Osteoblast (primary cell): ENCODE results near the gene ATP5PO. TPM values are rescaled to one million over a fixed set of nuclear protein-coding genes. Genes with fewer than 3 reads are reported as not detected.

Experiments
- DNase-seq: peaks from one replicate; pipeline ENCODE4 v3.0.0; 2011; ENCODE audit warnings: low spot score, mixed read lengths; ENCODE audit not compliant: insufficient read length; ENCODE audit errors: missing footprints
- H2AFZ ChIP-seq: 2 replicates; pipeline ENCODE4 v1.6.0; 2011; ENCODE audit warnings: mild to moderate bottlenecking, low read length
- H3K27ac ChIP-seq: 2 replicates; pipeline ENCODE4 v1.5.1; 2011; ENCODE audit warnings: mild to moderate bottlenecking, low read depth, low read length, moderate library complexity
- H3K27me3 ChIP-seq: 2 replicates; pipeline ENCODE4 v1.6.0; 2012; ENCODE audit warnings: mild to moderate bottlenecking, control low read depth, inconsistent platforms, low read length, moderate library complexity; ENCODE audit not compliant: insufficient read depth
- H3K36me3 ChIP-seq: 2 replicates; pipeline ENCODE4 v1.5.1; 2011; ENCODE audit warnings: mild to moderate bottlenecking, low read length, control low read depth, moderate library complexity; ENCODE audit not compliant: insufficient read depth
- H3K4me1 ChIP-seq: 2 replicates; pipeline ENCODE4 v1.5.1; 2011; ENCODE audit warnings: mild to moderate bottlenecking, low read length, control low read depth, moderate library complexity; ENCODE audit not compliant: insufficient read depth
- H3K4me2 ChIP-seq: 2 replicates; pipeline ENCODE4 v1.6.0; 2011; ENCODE audit warnings: mild to moderate bottlenecking, low read length; ENCODE audit not compliant: insufficient read depth
- H3K4me3 ChIP-seq: fragments of 200-600 bp; sonication (generic); 3 replicates; pipeline ENCODE4 v1.5.1; 2012; ENCODE audit warnings: mild to moderate bottlenecking, low read length, inconsistent platforms; ENCODE audit not compliant: insufficient read depth
- H3K79me2 ChIP-seq: 2 replicates; pipeline ENCODE4 v1.6.0; 2012; ENCODE audit warnings: mild to moderate bottlenecking, low read length, control low read depth, inconsistent platforms; ENCODE audit not compliant: insufficient read depth
- H3K9me3 ChIP-seq: 2 replicates; pipeline ENCODE4 v1.5.1; 2011; ENCODE audit warnings: low read depth, low read length, control low read depth
- H4K20me1 ChIP-seq: 2 replicates; pipeline ENCODE4 v1.6.0; 2012; ENCODE audit warnings: mild to moderate bottlenecking, low read length, control low read depth; ENCODE audit not compliant: insufficient read depth
- CTCF ChIP-seq: IDR thresholded peaks from 2 replicates; pipeline ENCODE4 v1.5.1; 2011; ENCODE audit warnings: mild to moderate bottlenecking, low read depth, low read length, moderate library complexity; ENCODE audit errors: extremely low read depth
- total RNA-seq: library from RNA; depleted of rRNA; stranded (reverse); fragments of >200 nt; gene quantifications from 2 replicates; pipeline ENCODE4 v1.2.3, GENCODE V29; 2012

ATP5PO gene
- total RNA-seq, 1 donor: 115 TPM

- Histone ChIP-seq H3K27ac (no peak overlapping the region), H3K4me2 (no peak overlapping the region), H3K4me1 (peaks cover 5% of the 10 kb centered on the region)
Observed at GRCh38 chr21:33897739-33898138, 17.9 kb downstream of the ATP5PO start.

GRCh38 chr21:33897098-33897497 is 18.5 kb downstream of the ATP5PO start:
- Histone ChIP-seq H3K27ac (no peak overlapping the region), H3K4me3 (no peak overlapping the region), H3K79me2 (no peaks in the 10 kb centered on the region), H3K4me2 (no peak overlapping the region), H2AFZ (no peak overlapping the region), H3K4me1 (peaks cover 5% of the 10 kb centered on the region), H3K36me3 (no peaks in the 10 kb centered on the region), H3K27me3 (no peaks in the 10 kb centered on the region), H4K20me1 (no peaks in the 10 kb centered on the region), H3K9me3 (no peaks in the 10 kb centered on the region)
- no peak for TF ChIP-seq CTCF
- DNase-seq: peak; percentile 78

More at GRCh38 chr21:33897739-33898138, 17.9 kb downstream of the ATP5PO start:
- H3K9me3 ChIP-seq: no peaks in the 10 kb centered on the region
- no peaks in the 10 kb centered on the region for H4K20me1 ChIP-seq
- no peaks in the 10 kb centered on the region for H3K79me2 ChIP-seq
- H3K4me3 ChIP-seq: no peak overlapping the region
- H2AFZ ChIP-seq: no peak overlapping the region
- TF ChIP-seq CTCF: no peak
- DNase-seq: no peak
- no peaks in the 10 kb centered on the region for H3K27me3 ChIP-seq
- peaks cover 2% of the 10 kb centered on the region for H3K36me3 ChIP-seq

- H3K79me2 ChIP-seq: no peaks in the 10 kb centered on the region
- no peak for TF ChIP-seq CTCF
- H3K27me3 ChIP-seq: no peaks in the 10 kb centered on the region
- H4K20me1 ChIP-seq: no peaks in the 10 kb centered on the region
- H3K4me2 ChIP-seq: no peak overlapping the region
- H3K36me3 ChIP-seq: no peaks in the 10 kb centered on the region
- H3K27ac ChIP-seq: no peak overlapping the region
- peaks cover 5% of the 10 kb centered on the region for H3K4me1 ChIP-seq
- H2AFZ ChIP-seq: no peak overlapping the region
- H3K4me3 ChIP-seq: no peak overlapping the region
- DNase-seq: no peak
- no peaks in the 10 kb centered on the region for H3K9me3 ChIP-seq
Observed at GRCh38 chr21:33896691-33897090, 18.9 kb downstream of the ATP5PO start.

- Histone ChIP-seq H3K4me3 (no peak overlapping the region), H3K27ac (no peak overlapping the region), H4K20me1 (no peaks in the 10 kb centered on the region), H3K36me3 (no peaks in the 10 kb centered on the region), H3K4me1 (peaks cover 5% of the 10 kb centered on the region), H3K4me2 (peak overlapping the region; percentile 90), H2AFZ (no peak overlapping the region), H3K9me3 (no peaks in the 10 kb centered on the region), H3K79me2 (no peaks in the 10 kb centered on the region), H3K27me3 (no peaks in the 10 kb centered on the region)
- TF ChIP-seq CTCF: no peak
- DNase-seq: no peak
Observed at GRCh38 chr21:33895356-33895755, 20.2 kb downstream of the ATP5PO start.
